H1 (cell line): Measurements from ENCODE around the gene HS1BP3. TPM values are rescaled to one million over a fixed set of nuclear protein-coding genes. Genes with fewer than 3 reads are reported as not detected.

Experiments
- CTCF ChIA-PET: fragments of 300-600 bp; sonication (Branson Sonifier 250); formaldehyde crosslinking; loops from one replicate; lab custom pipeline; 2021; ENCODE audit not compliant: partially characterized antibody; lab: Charles Lee
- POLR2A ChIA-PET: fragments of 300-600 bp; sonication (Branson Sonifier 250); formaldehyde crosslinking; loops from one replicate; lab custom pipeline; 2021; ENCODE audit warnings: inconsistent platforms; ENCODE audit not compliant: partially characterized antibody; lab: Charles Lee
- DNase-seq, 2 experiments: peaks; one replicate each; pipeline versions ENCODE4 v3.0.0 to v3.0.0-alpha.2; 2010 to 2022; ENCODE audit warnings: low spot score in 2 of 2, low read depth in 1 of 2, mixed read lengths in 1 of 2
- FAIRE-seq: peaks from 2 replicates; lab custom pipeline; 2011; peaks lifted over from hg19 to GRCh38; lab: Jason Lieb, UNC
- H2AFZ ChIP-seq: 2 replicates; pipeline ENCODE4 v1.8.1; 2012; ENCODE audit warnings: low read length, inconsistent platforms
- H2AK5ac ChIP-seq: 2 replicates; pipeline ENCODE4 v1.6.1; 2013; ENCODE audit warnings: low read depth, low read length
- H2BK120ac ChIP-seq: replicated peaks from 2 replicates; pipeline ENCODE3; 2013; ENCODE audit warnings: low read depth, low read length, inconsistent platforms
- H2BK12ac ChIP-seq: 2 replicates; pipeline ENCODE4 v1.6.1; 2013; ENCODE audit warnings: low read depth, low read length
- H2BK15ac ChIP-seq: 2 replicates; pipeline ENCODE4 v1.6.1; 2013; ENCODE audit warnings: low read length
- H2BK20ac ChIP-seq: 2 replicates; pipeline ENCODE4 v1.6.1; 2013; ENCODE audit warnings: low read length
- H2BK5ac ChIP-seq: 2 replicates; pipeline ENCODE4 v1.6.1; 2013; ENCODE audit warnings: low read depth, low read length
- H3K14ac ChIP-seq: 2 replicates; pipeline ENCODE4 v1.6.1; 2013; ENCODE audit warnings: inconsistent platforms; ENCODE audit not compliant: insufficient read length
- H3K18ac ChIP-seq: 2 replicates; pipeline ENCODE4 v1.6.1; 2013; ENCODE audit warnings: low read length; ENCODE audit errors: extremely low read depth
- H3K23ac ChIP-seq: 2 replicates; pipeline ENCODE4 v1.6.1; 2013; ENCODE audit warnings: inconsistent platforms; ENCODE audit not compliant: insufficient read length
- H3K23me2 ChIP-seq: 2 replicates; pipeline ENCODE4 v1.6.1; 2013; ENCODE audit warnings: low read depth, low read length
- H3K27ac ChIP-seq: 2 replicates; pipeline ENCODE4 v1.6.1; 2011; ENCODE audit warnings: low read depth, low read length, inconsistent platforms
- H3K27me3 ChIP-seq, 4 experiments: replicated peaks in 1 of 4; 1 replicate in 1 of 4; 2 replicates in 3 of 4; pipeline versions ENCODE4 v1.6.1 to v1.8.1; 2011 to 2013; ENCODE audit warnings: low read length in 3 of 4, mild to moderate bottlenecking in 3 of 4, inconsistent platforms in 2 of 4, mixed read lengths in 2 of 4, moderate library complexity in 1 of 4; ENCODE audit not compliant: control insufficient read depth in 3 of 4, insufficient read depth in 3 of 4; ENCODE audit errors: extremely low read depth in 1 of 4
- H3K36me3 ChIP-seq, 4 experiments: 2 replicates each; pipeline versions ENCODE4 v1.6.1 to v1.8.1; 2011 to 2013; ENCODE audit warnings: mild to moderate bottlenecking in 4 of 4, low read length in 3 of 4, moderate library complexity in 2 of 4, control low read depth in 1 of 4, inconsistent platforms in 1 of 4; ENCODE audit not compliant: insufficient read depth in 4 of 4, control insufficient read depth in 2 of 4
- H3K4ac ChIP-seq: replicated peaks from 2 replicates; pipeline ENCODE3; 2013; ENCODE audit warnings: low read length, low read depth, mixed read lengths, inconsistent platforms; ENCODE audit not compliant: insufficient read length
- H3K4me1 ChIP-seq, 4 experiments: replicated peaks in 1 of 4; 1 replicate in 1 of 4; 2 replicates in 3 of 4; pipeline versions ENCODE4 v1.6.1 to v1.8.1; 2011 to 2013; ENCODE audit warnings: low read length in 3 of 4, inconsistent platforms in 2 of 4, mixed read lengths in 1 of 4; ENCODE audit not compliant: insufficient read depth in 4 of 4, control insufficient read depth in 3 of 4
- H3K4me2 ChIP-seq, 2 experiments: 2 replicates each; pipeline versions ENCODE4 v1.6.1 to v1.8.1; 2011 to 2013; ENCODE audit warnings: low read depth in 2 of 2, low read length in 2 of 2, control low read depth in 1 of 2, inconsistent platforms in 1 of 2, mild to moderate bottlenecking in 1 of 2; ENCODE audit not compliant: insufficient read depth in 1 of 2
- H3K4me3 ChIP-seq, 4 experiments: fragments of 200-600, 300-600 bp in 1 of 4; sonication (generic), shearing (Covaris generic), sonication (Bioruptor Twin) in 1 of 4; 2 replicates each; pipeline versions ENCODE4 v1.5.1 to v1.8.1; 2011 to 2016; ENCODE audit warnings: low read length in 4 of 4, low read depth in 3 of 4, control low read depth in 2 of 4, inconsistent platforms in 2 of 4, mild to moderate bottlenecking in 2 of 4, mixed read lengths in 1 of 4, moderate library complexity in 1 of 4; ENCODE audit not compliant: insufficient read depth in 2 of 4; ENCODE audit errors: extremely low read depth in 1 of 4
- H3K56ac ChIP-seq: replicated peaks from 2 replicates; pipeline ENCODE3; 2013; ENCODE audit warnings: low read depth, mild to moderate bottlenecking, mixed read lengths, low read length, inconsistent platforms; ENCODE audit not compliant: insufficient read length
- H3K79me1 ChIP-seq: 2 replicates; pipeline ENCODE4 v1.6.1; 2013; ENCODE audit warnings: low read depth, low read length, control low read depth
- H3K79me2 ChIP-seq, 2 experiments: 2 replicates each; pipeline versions ENCODE4 v1.6.1 to v1.8.1; 2012 to 2013; ENCODE audit warnings: low read length in 2 of 2, mild to moderate bottlenecking in 2 of 2, inconsistent platforms in 1 of 2; ENCODE audit not compliant: insufficient read depth in 2 of 2, control insufficient read depth in 1 of 2
- H3K9ac ChIP-seq, 4 experiments: replicated peaks in 1 of 4; 1 replicate in 1 of 4; 2 replicates in 3 of 4; pipeline versions ENCODE4 v1.6.1 to v1.8.1; 2011 to 2013; ENCODE audit warnings: low read depth in 3 of 4, low read length in 3 of 4, control low read depth in 2 of 4, mild to moderate bottlenecking in 2 of 4, moderate library complexity in 2 of 4, inconsistent platforms in 1 of 4; ENCODE audit errors: extremely low read depth in 1 of 4
- H3K9me3 ChIP-seq, 2 experiments: 2 replicates each; pipeline versions ENCODE4 v1.6.1 to v1.8.1; 2012 to 2013; ENCODE audit warnings: mild to moderate bottlenecking in 2 of 2, moderate library complexity in 2 of 2, control low read depth in 1 of 2, inconsistent platforms in 1 of 2, low read depth in 1 of 2, low read length in 1 of 2, mixed read lengths in 1 of 2; ENCODE audit not compliant: insufficient read depth in 2 of 2
- H4K20me1 ChIP-seq, 2 experiments: replicated peaks in 1 of 2; 2 replicates each; pipeline versions ENCODE3 to v1.8.1; 2011 to 2013; ENCODE audit warnings: inconsistent platforms in 2 of 2, low read length in 2 of 2, mild to moderate bottlenecking in 1 of 2; ENCODE audit not compliant: insufficient read depth in 2 of 2, control insufficient read depth in 1 of 2
- H4K5ac ChIP-seq: 2 replicates; pipeline ENCODE4 v1.6.1; 2013; ENCODE audit warnings: low read length, low read depth, mixed read lengths, inconsistent platforms; ENCODE audit not compliant: insufficient read length
- H4K8ac ChIP-seq: 2 replicates; pipeline ENCODE4 v1.8.0; 2013; ENCODE audit warnings: mild to moderate bottlenecking, moderate library complexity, low read length, inconsistent platforms; ENCODE audit not compliant: insufficient read depth; ENCODE audit errors: extremely low read depth
- H4K91ac ChIP-seq: replicated peaks from 2 replicates; pipeline ENCODE3; 2013; ENCODE audit warnings: low read length, mixed read lengths, inconsistent platforms; ENCODE audit not compliant: insufficient read length
- BRCA1 ChIP-seq: IDR thresholded peaks from 2 replicates; pipeline ENCODE4 v1.6.1; 2012; ENCODE audit warnings: low read depth, low read length, improper control_type of control experiment
- EZH2 ChIP-seq: fragments of 200-600 bp; sonication (generic); IDR thresholded peaks from 2 replicates; pipeline ENCODE4 v1.7.1; 2012; ENCODE audit warnings: low read depth, mild to moderate bottlenecking, moderate library complexity, low read length, inconsistent platforms; ENCODE audit not compliant: severe bottlenecking
- GABPA ChIP-seq: IDR thresholded peaks from 2 replicates; pipeline ENCODE4 v1.6.1; 2011; ENCODE audit warnings: mild to moderate bottlenecking, low read length, moderate library complexity, borderline replicate concordance; ENCODE audit not compliant: insufficient read depth
- HDAC6 ChIP-seq: IDR thresholded peaks from one replicate; pipeline ENCODE4 v1.7.1; 2012; ENCODE audit warnings: low read depth, mild to moderate bottlenecking, inconsistent platforms, low read length, moderate library complexity
- MAFK ChIP-seq: IDR thresholded peaks from 2 replicates; pipeline ENCODE4 v1.6.1; 2012; ENCODE audit warnings: low read depth, mild to moderate bottlenecking, improper control_type of control experiment, low read length
- POU5F1 ChIP-seq: IDR thresholded peaks from 2 replicates; pipeline ENCODE4 v1.6.1; 2011; ENCODE audit warnings: low read depth, mild to moderate bottlenecking, low read length, moderate library complexity
- RBBP5 ChIP-seq: IDR thresholded peaks from 2 replicates; pipeline ENCODE4 v1.7.1; 2012; ENCODE audit warnings: low read depth, mild to moderate bottlenecking, inconsistent platforms, low read length, moderate library complexity, borderline replicate concordance
- RNF2 ChIP-seq: fragments of 200-900, 300-1000 bp; sonication (generic); IDR thresholded peaks from 2 replicates; pipeline ENCODE4 v1.7.1; 2016; ENCODE audit warnings: borderline replicate concordance, low read depth, mild to moderate bottlenecking, antibody characterized with exemption, low read length; ENCODE audit not compliant: poor library complexity, severe bottlenecking; ENCODE audit errors: missing control alignments
- SP2 ChIP-seq: IDR thresholded peaks from 2 replicates; pipeline ENCODE4 v1.6.1; 2012; ENCODE audit warnings: mild to moderate bottlenecking, low read length, inconsistent platforms
- TAF7 ChIP-seq: optimal IDR thresholded peaks from 2 replicates; pipeline ENCODE3; 2011; ENCODE audit warnings: low read depth, mild to moderate bottlenecking, inconsistent platforms, low read length, moderate library complexity, borderline replicate concordance
- USF2 ChIP-seq: IDR thresholded peaks from 2 replicates; pipeline ENCODE4 v1.6.1; 2011; ENCODE audit warnings: low read length, improper control_type of control experiment
- YY1 ChIP-seq: IDR thresholded peaks from 2 replicates; pipeline ENCODE4 v1.6.1; 2011; ENCODE audit warnings: low read depth, mild to moderate bottlenecking, low read length
- WGBS, 2 experiments: shearing (Covaris generic) in 1 of 2; methylation state at CpG; one replicate each; pipeline versions ENCODE4 v1.1.6 to v1.1.7; 2013 to 2015; ENCODE audit warnings: low lambda C conversion rate in 2 of 2, mixed read lengths in 2 of 2, inconsistent platforms in 1 of 2, low coverage in 1 of 2, missing lambda C conversion rate in 1 of 2; ENCODE audit not compliant: insufficient replicate concordance in 2 of 2, insufficient coverage in 1 of 2, insufficient read length in 1 of 2; ENCODE audit errors: extremely low coverage in 1 of 2, missing lambda C conversion rate in 1 of 2; 5-methylcytosine and 5-hydroxymethylcytosine counted together
- polyA plus RNA-seq, 7 experiments: library from polyadenylated mRNA; depleted of rRNA in 3 of 7; stranded (reverse) in 5 of 7; unstranded in 2 of 7; fragments of >200 nt in 5 of 7; fragments of 200-250 nt in 2 of 7; gene quantifications; 1 replicate in 5 of 7; 2 replicates in 1 of 7; 4 replicates in 1 of 7; pipeline versions ENCODE4 v1.2.1 to v1.2.3, GENCODE V29; 2011 to 2013; ENCODE audit warnings: missing spikeins in 2 of 7, mixed read lengths in 2 of 7
- total RNA-seq: library from RNA; stranded (reverse); fragmentation: NEBNext Ultra II Directional; extraction: Animal tissue kit (Norgen Biotek cat#: 25700); gene quantifications from 2 replicates; pipeline ENCODE4 v1.2.1, GENCODE V29; 2021

The HS1BP3 gene
- total and polyA plus RNA-seq, 2 of the 8 experiments (the other 6 are each of a cell fraction or from before 2014, with no cell fraction given): 11.1 to 11.3 TPM

GRCh38 chr2:20666005-20666303 lies 15.1 kb upstream of the HS1BP3 start:
- Histone ChIP-seq H4K20me1 (peaks cover 2 to 16% of the 10 kb centered on the region in 2 experiments), H2BK15ac (no peak overlapping the region), H2BK5ac (no peak overlapping the region), H3K27ac (no peak overlapping the region), H3K79me2 (no peaks in the 10 kb centered on the region), H2AK5ac (no peak overlapping the region), H4K8ac (no peak overlapping the region), H3K56ac (no peak overlapping the region), H4K91ac (no peak overlapping the region), H3K27me3 (peaks cover 79 to 92% (median 88%) of the 10 kb centered on the region in 4 experiments), H2BK12ac (peak overlapping the region; percentile 68; the same call in 1 of the 2 replicates), H3K23me2 (peaks cover 17% of the 10 kb centered on the region; the same call in 1 of the 2 replicates), H2AFZ (0 out of 2 replicates have a peak overlapping the region, but pooled peaks have one; percentile 2), H3K4ac (no peak overlapping the region), H3K14ac (no peak overlapping the region), H3K4me1 (peaks cover 0 to 25% (median 10%) of the 10 kb centered on the region in 4 experiments; a peak in 6 of 7 replicates), H3K36me3 (peaks cover 0 to 5% (median 0%) of the 10 kb centered on the region in 4 experiments; a peak in 1 of 8 replicates), H3K4me3 (peak overlapping the region; percentile 40 to 76 (median 58)), H2BK120ac (no peak overlapping the region), H3K79me1 (no peaks in the 10 kb centered on the region), H3K9me3 (no peaks in the 10 kb centered on the region; a peak in 1 of 4 replicates), H3K4me2 (peak overlapping the region; percentile 88 to 92), H2BK20ac (no peak overlapping the region), H3K23ac (no peak overlapping the region), H4K5ac (no peak overlapping the region), H3K9ac (no peak overlapping the region), H3K18ac (peak overlapping the region; percentile 71; the same call in 1 of the 2 replicates)
- POLR2A ChIA-PET: interaction anchor here (0.9 to 2.2 kb wide), 4 partner anchors 9 to 15 kb away, joined by 3 to 8 read pairs (median 7); partner anchors contain the start of gene HS1BP3
- peak in 1 of 2 experiments; percentile 78 for DNase-seq
- WGBS, 2 experiments: 2% methylated on average over 29 of the region's 34 CpGs; no CpG with 5 or more reads in 1 of the 2 experiments
- no peak for FAIRE-seq
- CTCF ChIA-PET: interaction anchor here (0.8 to 8.9 kb wide), 11 partner anchors 9 to 361 kb away, joined by 3 to 266 read pairs (median 4); partner anchors contain the start of gene HS1BP3
- TF ChIP-seq MAFK (no peak), USF2 (no peak), SP2 (no peak), RBBP5 (no peak; the same call in 1 of the 2 replicates), BRCA1 (no peak), RNF2 (peak; percentile 90), HDAC6 (no peak), POU5F1 (no peak), YY1 (no peak), TAF7 (no peak), GABPA (peak; percentile 61; the same call in 1 of the 2 replicates), EZH2 (peak; percentile 98)
